KG1 (cell line): ENCODE measurements around the gene LONRF3.

ENCODE experiments used
- DNase-seq: peaks from one replicate; lab custom pipeline; 2025; lab: John Stamatoyannopoulos, UW

Gene LONRF3

DNA sequence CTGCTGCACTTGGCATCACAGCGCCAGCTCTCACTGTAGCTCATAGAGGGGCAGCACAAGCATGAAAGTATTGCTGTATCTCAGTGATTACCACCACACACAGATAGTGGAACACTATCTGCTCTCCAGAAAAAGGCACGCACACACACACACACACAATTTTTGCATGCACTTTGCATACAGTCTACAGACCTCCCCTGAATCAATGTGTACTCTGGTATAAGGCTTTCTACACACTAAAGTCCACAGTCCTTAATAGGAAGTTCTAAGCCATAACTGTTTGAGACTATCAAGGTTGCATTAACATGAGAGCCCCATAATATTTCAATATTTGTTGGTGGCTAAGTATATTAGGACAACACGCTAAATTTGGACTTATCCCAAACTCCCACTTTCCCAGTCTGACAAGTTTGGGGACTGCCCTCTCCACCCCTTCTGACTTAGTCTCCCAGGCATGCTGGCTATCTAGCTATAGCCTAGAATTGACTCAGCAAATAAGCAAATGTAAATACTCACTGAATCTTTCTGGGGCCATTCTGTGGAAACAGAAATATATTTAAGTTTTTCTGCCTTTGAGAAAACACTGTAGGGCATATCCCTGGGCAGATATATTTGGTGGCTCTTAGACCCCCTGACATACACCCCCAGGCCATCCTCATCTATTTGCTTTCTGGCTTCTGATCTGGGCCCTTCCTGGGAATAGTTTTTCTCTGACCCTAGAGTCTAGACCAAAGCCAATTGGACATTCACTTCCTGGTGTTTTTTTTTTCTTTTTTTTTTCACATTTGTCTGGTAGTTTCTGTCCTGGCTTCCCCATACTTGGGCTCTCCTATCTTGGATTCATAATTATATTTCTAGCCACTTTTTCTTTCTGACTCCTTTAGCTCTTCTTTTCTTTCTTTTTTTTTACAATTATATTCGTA is 62.0 kb downstream of the LONRF3 start:
- no peak for DNase-seq

DNA sequence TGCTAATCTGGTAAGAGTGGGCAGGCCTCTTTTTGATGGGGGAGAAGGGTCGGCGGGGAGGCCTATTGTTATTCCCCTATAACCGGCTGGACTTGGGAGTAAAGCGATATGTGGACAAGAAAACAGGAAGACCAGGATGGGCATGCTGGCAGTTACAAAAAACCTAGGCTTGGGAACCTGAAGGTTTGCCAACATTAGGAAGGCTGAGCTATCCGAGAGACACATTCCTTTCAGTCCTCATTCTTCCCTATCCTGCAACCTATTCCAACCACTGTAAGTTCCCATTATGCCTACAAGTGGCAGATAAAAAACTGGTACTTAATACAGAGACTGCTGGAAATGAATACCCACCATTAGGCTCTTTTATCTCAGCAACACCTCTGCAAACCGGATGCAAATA is 66.0 kb downstream of the LONRF3 start:
- no peak for DNase-seq

DNA sequence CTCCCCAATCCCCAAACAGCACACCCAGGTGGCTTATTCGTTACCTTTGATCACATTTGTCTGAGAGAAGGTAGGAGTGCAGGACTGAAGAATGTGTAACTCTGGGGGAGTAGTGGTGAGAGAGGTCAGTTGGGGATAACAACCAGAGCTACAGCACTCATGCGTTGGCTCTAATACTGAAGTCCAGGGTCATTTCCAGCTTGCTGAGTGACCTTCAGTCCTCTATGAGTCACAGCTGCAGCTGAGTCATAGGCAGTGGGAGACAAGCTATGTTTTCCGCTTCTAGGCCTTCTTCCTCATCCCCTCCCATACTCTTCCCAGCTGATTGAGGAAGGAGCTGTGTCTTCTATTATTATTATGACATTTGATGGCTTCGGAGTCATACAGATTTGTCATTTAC is 66.8 kb downstream of the LONRF3 start:
- DNase-seq = no peak

DNA sequence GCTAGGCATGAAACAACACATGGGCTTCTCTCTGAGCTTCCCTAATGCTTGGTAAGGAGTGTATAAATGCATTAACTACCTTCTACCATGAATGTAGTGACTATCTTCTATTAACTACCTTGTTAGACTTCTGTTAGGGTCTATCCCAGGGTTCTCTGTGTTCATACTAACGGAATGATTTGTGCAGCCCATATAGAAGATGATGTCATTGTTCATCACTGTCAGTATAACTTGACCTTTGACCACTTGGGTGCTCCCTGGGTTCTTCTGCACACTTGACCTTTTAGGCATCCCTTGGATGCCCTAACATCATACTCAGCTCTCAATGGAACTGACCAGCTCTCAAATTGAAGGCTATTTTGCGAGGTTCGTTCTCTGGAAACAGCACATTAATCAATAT is 67.6 kb downstream of the LONRF3 start:
- DNase-seq = no peak

DNA sequence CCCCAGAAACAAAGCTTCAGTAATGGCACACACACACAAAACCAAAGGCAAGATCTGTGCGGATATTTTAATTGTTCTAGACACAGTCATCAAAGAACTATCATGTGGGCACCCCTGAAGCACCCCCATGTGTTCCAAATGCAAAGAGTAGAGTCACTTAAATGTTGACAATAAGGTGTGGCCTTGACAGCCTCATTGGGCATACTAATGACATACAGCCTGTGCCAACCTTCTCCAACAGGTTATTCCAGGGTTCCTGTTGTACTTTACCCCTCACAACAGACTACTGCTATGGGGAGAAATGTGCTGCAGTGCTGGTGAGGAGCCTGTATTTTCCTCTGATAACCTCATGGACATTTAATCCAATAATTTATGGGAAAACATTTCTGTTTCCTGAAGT is 68.6 kb downstream of the LONRF3 start:
- no peak for DNase-seq

DNA sequence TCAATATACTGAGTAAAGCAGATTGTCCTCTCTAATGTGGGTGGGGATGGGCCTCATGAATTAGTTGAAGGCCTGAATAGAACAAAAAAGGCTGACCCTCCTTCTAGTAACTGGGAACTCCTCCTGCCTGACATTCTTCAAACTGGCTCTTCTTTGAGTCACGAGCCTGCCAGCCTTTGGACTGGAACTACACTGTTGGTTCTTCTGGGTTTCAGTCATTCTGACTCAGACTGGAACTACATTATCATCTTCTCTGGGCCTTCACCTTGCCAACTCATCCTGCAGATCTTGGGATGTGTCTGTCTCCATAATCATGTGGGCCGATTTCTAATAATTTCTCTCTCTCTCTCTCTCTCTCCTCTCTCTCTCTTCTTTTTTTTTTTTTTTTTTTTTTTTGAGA is 71.5 kb downstream of the LONRF3 start:
- no peak for DNase-seq

DNA sequence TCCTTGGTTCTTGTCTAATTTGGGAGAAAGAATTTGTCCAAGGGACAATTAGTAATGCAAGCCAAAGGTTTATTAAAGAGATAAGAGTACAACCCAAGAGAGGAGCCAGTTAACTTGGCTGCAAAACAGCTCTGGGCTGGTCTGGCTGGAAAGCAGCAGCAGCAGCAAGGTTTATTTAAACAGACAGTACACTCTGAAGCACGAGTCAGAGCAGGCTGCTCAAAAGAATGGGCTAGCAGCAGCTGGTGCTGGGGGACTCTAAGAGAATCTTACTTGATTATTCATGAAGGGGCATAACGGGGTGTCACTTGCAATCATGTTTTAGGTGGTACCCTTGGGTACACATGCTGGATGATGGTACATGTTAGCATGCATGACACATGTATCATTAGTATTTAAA is 81.3 kb downstream of the LONRF3 start:
- DNase-seq = no peak

DNA sequence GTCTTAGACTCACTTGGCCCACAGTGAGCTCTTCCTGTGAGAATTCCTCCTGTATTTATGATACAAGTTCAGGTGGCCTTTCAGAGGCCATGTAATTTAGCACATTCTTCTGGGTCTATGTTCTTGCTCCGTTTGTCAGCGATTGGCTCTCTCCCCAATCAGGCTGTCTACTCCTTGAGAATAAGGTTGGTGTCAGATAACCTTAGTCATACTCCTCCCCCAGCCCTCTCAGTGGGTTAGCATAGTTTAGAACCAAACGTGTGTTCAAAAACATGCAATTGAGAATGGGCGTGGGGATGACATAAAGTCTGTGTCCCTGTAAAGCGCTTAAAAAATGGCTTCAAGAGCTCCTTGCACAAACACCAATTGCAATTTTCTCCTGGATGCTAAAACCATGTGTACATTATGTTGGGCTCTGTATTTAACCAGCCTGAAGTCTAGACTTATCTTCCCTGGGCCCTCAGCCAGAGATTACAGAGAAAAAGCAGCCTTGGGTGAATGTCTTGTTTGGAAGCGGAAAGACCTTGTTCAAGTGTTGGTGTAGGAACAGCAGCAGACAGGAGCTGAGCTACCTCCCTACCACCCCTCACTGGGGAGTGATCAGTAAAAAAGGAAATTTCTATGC is 88.4 kb downstream of the LONRF3 start:
- DNase-seq = no peak

DNA sequence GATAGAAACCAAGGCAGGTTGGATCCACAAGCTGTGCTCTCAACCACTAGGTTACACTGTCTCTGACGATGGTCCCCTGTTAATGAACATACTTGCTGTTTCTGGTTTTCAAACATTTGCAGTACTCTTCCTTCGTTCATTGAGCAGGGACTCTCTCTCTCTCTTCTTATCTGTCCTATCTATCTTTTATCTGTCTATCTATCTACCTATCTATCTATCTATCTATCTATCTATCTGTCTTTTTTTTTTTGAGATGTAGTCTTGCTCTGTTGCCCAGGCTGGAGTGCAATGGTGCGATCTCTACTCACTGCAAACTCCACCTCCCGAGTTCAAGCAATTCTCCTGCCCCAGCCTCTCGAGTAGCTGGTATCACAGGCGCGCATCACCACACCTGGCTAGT is 89.0 kb downstream of the LONRF3 start:
- no peak for DNase-seq

DNA sequence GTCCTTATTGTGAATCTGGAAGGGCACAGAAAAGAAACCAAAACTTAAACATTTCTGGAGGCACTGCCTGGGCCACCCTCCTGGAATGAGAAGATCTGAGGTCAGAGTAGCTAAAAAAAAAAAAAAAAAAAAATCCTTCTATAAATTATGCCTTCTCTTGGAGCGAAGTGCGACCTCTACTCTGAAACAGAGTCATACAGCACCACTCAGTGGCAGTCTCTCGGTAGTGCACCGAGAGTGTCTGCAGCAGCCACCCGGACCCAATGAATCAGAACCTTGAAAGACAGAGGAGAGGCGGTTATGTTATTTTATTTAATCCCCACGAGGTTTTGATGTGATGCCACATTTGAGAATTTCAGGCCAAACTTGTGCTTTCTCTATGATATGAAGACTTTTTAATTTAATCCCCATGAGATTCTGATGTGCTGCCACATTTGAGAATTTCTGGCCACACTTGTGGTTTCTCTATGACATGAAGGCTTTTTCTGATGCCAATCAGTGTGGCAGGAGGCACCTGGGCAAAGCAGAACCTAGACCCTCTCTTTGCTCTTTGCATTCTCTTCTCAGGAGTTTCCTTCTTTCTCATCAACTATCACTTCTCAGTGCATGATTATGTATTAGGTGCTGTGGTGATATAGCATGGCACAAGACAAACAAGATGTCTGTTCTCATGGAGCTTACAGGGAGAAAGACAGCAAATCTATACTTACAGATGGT is 92.8 kb downstream of the LONRF3 start:
- DNase-seq = no peak
